Measurements from ENCODE around the gene NOVA2.

DNA sequence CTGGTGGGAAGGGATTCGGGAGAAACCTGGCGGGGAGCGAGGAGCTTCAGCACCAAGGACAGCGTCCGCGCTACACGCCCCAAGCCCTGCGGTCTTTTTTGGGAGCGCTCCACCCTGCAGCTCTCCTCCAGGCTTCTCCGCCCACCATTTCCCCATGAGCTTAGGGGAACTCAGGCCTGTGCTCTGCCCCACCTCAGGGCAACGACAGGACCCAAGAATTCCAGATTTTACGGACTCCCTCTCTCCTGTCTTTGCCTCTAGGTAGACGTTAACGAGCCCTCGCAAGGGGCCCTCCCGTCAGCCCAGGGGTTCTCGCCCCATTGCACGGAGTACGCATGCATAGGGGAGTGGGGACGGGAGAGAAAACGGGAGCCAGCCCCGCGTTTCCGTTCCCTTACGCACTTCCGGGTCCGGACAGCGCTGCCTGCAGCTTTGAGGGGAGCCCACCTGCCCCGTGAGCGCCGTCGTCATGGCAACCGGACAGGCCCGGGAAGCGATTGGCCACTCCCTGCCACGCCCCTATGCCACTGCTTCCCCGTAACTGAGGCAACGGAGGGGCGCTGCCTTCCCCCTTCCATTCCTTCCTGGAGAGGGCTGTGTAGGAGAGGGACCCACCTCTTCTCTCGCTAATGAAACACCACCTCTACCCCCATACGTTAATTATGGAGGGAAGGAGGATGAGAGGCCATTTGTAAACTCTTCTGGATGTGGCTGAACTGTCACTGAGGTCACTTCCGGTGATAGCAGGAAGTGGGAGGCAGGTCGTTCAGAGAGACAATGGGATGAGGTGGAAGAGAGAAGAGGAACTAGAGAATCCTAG, 20.8 kb downstream of the NOVA2 start:
- TF ChIP-seq, protein P1, sequence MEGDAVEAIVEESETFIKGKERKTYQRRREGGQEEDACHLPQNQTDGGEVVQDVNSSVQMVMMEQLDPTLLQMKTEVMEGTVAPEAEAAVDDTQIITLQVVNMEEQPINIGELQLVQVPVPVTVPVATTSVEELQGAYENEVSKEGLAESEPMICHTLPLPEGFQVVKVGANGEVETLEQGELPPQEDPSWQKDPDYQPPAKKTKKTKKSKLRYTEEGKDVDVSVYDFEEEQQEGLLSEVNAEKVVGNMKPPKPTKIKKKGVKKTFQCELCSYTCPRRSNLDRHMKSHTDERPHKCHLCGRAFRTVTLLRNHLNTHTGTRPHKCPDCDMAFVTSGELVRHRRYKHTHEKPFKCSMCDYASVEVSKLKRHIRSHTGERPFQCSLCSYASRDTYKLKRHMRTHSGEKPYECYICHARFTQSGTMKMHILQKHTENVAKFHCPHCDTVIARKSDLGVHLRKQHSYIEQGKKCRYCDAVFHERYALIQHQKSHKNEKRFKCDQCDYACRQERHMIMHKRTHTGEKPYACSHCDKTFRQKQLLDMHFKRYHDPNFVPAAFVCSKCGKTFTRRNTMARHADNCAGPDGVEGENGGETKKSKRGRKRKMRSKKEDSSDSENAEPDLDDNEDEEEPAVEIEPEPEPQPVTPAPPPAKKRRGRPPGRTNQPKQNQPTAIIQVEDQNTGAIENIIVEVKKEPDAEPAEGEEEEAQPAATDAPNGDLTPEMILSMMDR (IDR thresholded peaks at IDR 0.05): no peak
- no peak for TF ChIP-seq EZH2 (IDR thresholded peaks at IDR 0.05; ENCODE audit: borderline replicate concordance, insufficient read depth, low read depth, low read length, poor library complexity, severe bottlenecking)

Data from B cell (primary cell).